Measurements from ENCODE around the gene ANO5. TPM values are rescaled to one million over a fixed set of nuclear protein-coding genes. Genes with fewer than 3 reads are reported as not detected.

ANO5 gene
- not detected for total RNA-seq

- DNase-seq (ENCODE audit: low spot score in 2 of 2): peak in 1 of 2 donors; percentile 72
- Histone ChIP-seq H3K4me3 (peak within 1 kb of the TSS; percentile 65 to 66), H3K27me3 (no peaks in the 10 kb centered on the region), H3K27ac (peak within 1 kb of the TSS in 1 of 2 donors; percentile 15), H3K9me3 (no peaks in the 10 kb centered on the region), H3K36me3 (no peaks in the 10 kb centered on the region), H3K4me1 (no peaks in the 10 kb centered on the region)
- TF ChIP-seq CTCF (IDR thresholded peaks at IDR 0.05): no peak
- intact Hi-C loops (cut with DNase I): no loop called here
Measured at GRCh38 chr11:22192642-22193347, at the start of gene ANO5. Gene ANO5 (plus strand): TSS chr11:22193085. CDS start chr11:22193493, 408 bp downstream.

- no peak for DNase-seq (ENCODE audit: low spot score in 2 of 2)
- Histone ChIP-seq H3K27ac (no peak overlapping the region), H3K4me1 (no peaks in the 10 kb centered on the region), H3K4me3 (no peak overlapping the region), H3K27me3 (no peaks in the 10 kb centered on the region), H3K9me3 (no peaks in the 10 kb centered on the region), H3K36me3 (no peaks in the 10 kb centered on the region)
- TF ChIP-seq CTCF (IDR thresholded peaks at IDR 0.05): no peak
- intact Hi-C loops (cut with DNase I): no loop called here
Measured at GRCh38 chr11:22151649-22152197, 41.2 kb upstream of the ANO5 start.

GRCh38 chr11:22157531-22157930 lies 35.4 kb upstream of the ANO5 start:
- Histone ChIP-seq H3K36me3 (no peaks in the 10 kb centered on the region), H3K27ac (no peak overlapping the region), H3K9me3 (no peaks in the 10 kb centered on the region), H3K4me3 (no peak overlapping the region), H3K27me3 (no peaks in the 10 kb centered on the region), H3K4me1 (no peaks in the 10 kb centered on the region)
- DNase-seq (ENCODE audit: low spot score in 2 of 2): no peak
- intact Hi-C loops (cut with DNase I): no loop called here
- TF ChIP-seq CTCF (IDR thresholded peaks at IDR 0.05): no peak

- intact Hi-C loops (cut with DNase I): loop anchor here (10.0 kb wide), 1 partner anchor 143 kb away; no protein-coding TSS in a partner anchor
- no peak overlapping the region for H3K4me3 ChIP-seq
- no peaks in the 10 kb centered on the region for H3K27me3 ChIP-seq
- no peaks in the 10 kb centered on the region for H3K9me3 ChIP-seq
- no peak overlapping the region for H3K27ac ChIP-seq
- H3K4me1 ChIP-seq: no peaks in the 10 kb centered on the region
- DNase-seq (ENCODE audit: low spot score in 2 of 2): no peak
- no peak for TF ChIP-seq CTCF (IDR thresholded peaks at IDR 0.05)
- H3K36me3 ChIP-seq: no peaks in the 10 kb centered on the region
Measured at GRCh38 chr11:22161489-22161888, 31.4 kb upstream of the ANO5 start.

GRCh38 chr11:22162756-22163155 lies 30.1 kb upstream of the ANO5 start:
- Histone ChIP-seq H3K4me1 (no peaks in the 10 kb centered on the region), H3K4me3 (no peak overlapping the region), H3K9me3 (no peaks in the 10 kb centered on the region), H3K27ac (no peak overlapping the region), H3K27me3 (no peaks in the 10 kb centered on the region), H3K36me3 (no peaks in the 10 kb centered on the region)
- DNase-seq (ENCODE audit: low spot score in 2 of 2): no peak
- intact Hi-C loops (cut with DNase I): loop anchor here (10.0 kb wide), 1 partner anchor 142 kb away; no protein-coding TSS in a partner anchor
- no peak for TF ChIP-seq CTCF (IDR thresholded peaks at IDR 0.05)
